Keratinocyte (primary cell): ENCODE data around the gene ZSCAN9.

Experiments used
- CTCF ChIP-seq, 3 experiments: IDR thresholded peaks in 1 of 3; conservative IDR thresholded peaks in 1 of 3; optimal IDR thresholded peaks in 1 of 3; 2 replicates in 2 of 3; 3 replicates in 1 of 3; pipeline versions ENCODE3 to v1.5.1; 2011; ENCODE audit warnings: low read length in 3 of 3, mild to moderate bottlenecking in 3 of 3, moderate library complexity in 2 of 3, control low read depth in 1 of 3, inconsistent platforms in 1 of 3; ENCODE audit not compliant: insufficient read depth in 2 of 3; ENCODE audit errors: extremely low read depth in 1 of 3
- EZH2 ChIP-seq: IDR thresholded peaks from one replicate; pipeline ENCODE4 v1.6.1; 2012; ENCODE audit warnings: inconsistent platforms, mild to moderate bottlenecking, low read length, moderate library complexity

DNA sequence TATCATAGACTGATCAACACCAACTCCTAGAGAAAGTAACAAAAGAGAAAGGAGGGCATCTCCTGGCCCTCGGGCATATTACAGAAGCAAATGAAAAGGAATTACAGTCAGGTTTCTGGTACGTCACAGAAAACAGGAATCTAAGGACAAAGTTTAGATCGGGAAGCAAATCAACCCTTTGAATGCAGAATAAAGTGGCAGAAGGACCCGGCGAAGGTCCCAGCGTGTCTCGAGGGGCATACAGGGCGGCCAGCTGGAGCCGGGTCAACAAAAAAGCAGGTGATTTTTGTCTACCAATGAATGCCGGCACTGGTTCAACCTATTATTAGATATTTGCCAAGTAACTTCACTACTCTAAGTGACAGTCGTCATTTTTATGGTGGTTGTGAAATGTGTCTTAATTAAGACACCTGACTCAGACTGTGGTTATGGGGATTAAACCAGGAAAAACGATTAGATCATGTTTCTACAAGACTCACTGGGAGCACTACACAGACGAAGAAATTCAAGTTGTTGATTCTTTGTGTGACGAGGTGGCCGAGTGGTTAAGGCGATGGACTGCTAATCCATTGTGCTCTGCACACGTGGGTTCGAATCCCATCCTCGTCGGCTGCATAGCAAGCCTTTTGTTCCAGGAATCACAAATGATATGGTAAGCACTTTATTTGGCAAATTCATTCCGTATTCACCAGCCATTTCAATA, 12.4 kb upstream of the ZSCAN9 start:
- peak in 1 of 3 experiments; percentile 36 for TF ChIP-seq CTCF (optimal IDR thresholded peaks at IDR 0.05 in 1 of 3, IDR thresholded peaks at IDR 0.05 in 1 of 3, conservative IDR thresholded peaks at IDR 0.05 in 1 of 3; ENCODE audit: extremely low read depth in 1 of 3, insufficient read depth in 2 of 3, low read length in 3 of 3)
- TF ChIP-seq EZH2, result no peak
